ENCODE results near the gene ST3GAL4. TPM values are rescaled to one million over a fixed set of nuclear protein-coding genes. Genes with fewer than 3 reads are reported as not detected.

Gene ST3GAL4
- total RNA-seq, 2 experiments from 2014 or later = 14.3 to 18.8 TPM

- intact Hi-C loops (cut with micrococcal nuclease; ENCODE audit: unreplicated experiment) = no loop called here
- H3K9me2 ChIP-seq (ENCODE audit: insufficient read depth, low read length) = no peaks in the 10 kb centered on the region
- ChIA-PET POLR2A (no interaction called here), CTCF (ENCODE audit: unreplicated experiment) (no interaction called here)
- H2AFZ ChIP-seq (ENCODE audit: low read length) = no peak overlapping the region
- no peak for DNase-seq (ENCODE audit: low spot score)
- H3K4me3 ChIP-seq (ENCODE audit: low read depth, low read length, poor library complexity, severe bottlenecking) = no peak overlapping the region
- H3K4me2 ChIP-seq (ENCODE audit: low read length) = no peak overlapping the region
- BruUV-seq (replicated peaks) = no TSS peak
- H3K36me3 ChIP-seq (ENCODE audit: insufficient read depth, low read length) = peaks cover 22% of the 10 kb centered on the region; the same call in 1 of the 2 replicates
- TF ChIP-seq CTCF (conservative IDR thresholded peaks at IDR 0.05; ENCODE audit: low read length) (no peak), EZH2phosphoT487 (IDR thresholded peaks at IDR 0.05; ENCODE audit: borderline replicate concordance, low read depth, low read length) (no peak)
- no peaks in the 10 kb centered on the region for H4K20me1 ChIP-seq (ENCODE audit: insufficient read depth, low read length)
- H3K27ac ChIP-seq (ENCODE audit: low read depth, low read length, poor library complexity, severe bottlenecking) = no peak overlapping the region
- H3K79me2 ChIP-seq (ENCODE audit: insufficient read depth, low read depth, low read length) = no peaks in the 10 kb centered on the region
- no peaks in the 10 kb centered on the region for H3K9me3 ChIP-seq (ENCODE audit: low read length)
- H3K4me1 ChIP-seq (ENCODE audit: insufficient read depth, low read length, poor library complexity, severe bottlenecking) = no peaks in the 10 kb centered on the region
Measured at GRCh38 chr11:126327281-126328000, 28.0 kb upstream of the ST3GAL4 start.

- CTCF ChIA-PET (ENCODE audit: unreplicated experiment) = no interaction called here
- intact Hi-C loops (cut with micrococcal nuclease; ENCODE audit: unreplicated experiment) = no loop called here
- POLR2A ChIA-PET = no interaction called here
Measured at GRCh38 chr11:126328001-126328390, 27.5 kb upstream of the ST3GAL4 start.

More at GRCh38 chr11:126328001-126328390, 27.5 kb upstream of the ST3GAL4 start:
- DNase-seq (ENCODE audit: low spot score) = no peak
- peaks cover 26% of the 10 kb centered on the region; the same call in 1 of the 2 replicates for H3K36me3 ChIP-seq (ENCODE audit: insufficient read depth, low read length)
- H3K4me3 ChIP-seq (ENCODE audit: low read depth, low read length, poor library complexity, severe bottlenecking) = no peak overlapping the region
- H3K27ac ChIP-seq (ENCODE audit: low read depth, low read length, poor library complexity, severe bottlenecking) = no peak overlapping the region
- H3K4me1 ChIP-seq (ENCODE audit: insufficient read depth, low read length, poor library complexity, severe bottlenecking) = no peaks in the 10 kb centered on the region
- no peak overlapping the region for H2AFZ ChIP-seq (ENCODE audit: low read length)
- no peak overlapping the region for H3K4me2 ChIP-seq (ENCODE audit: low read length)
- no peaks in the 10 kb centered on the region for H4K20me1 ChIP-seq (ENCODE audit: insufficient read depth, low read length)
- no peaks in the 10 kb centered on the region for H3K79me2 ChIP-seq (ENCODE audit: insufficient read depth, low read depth, low read length)
- no peaks in the 10 kb centered on the region for H3K9me2 ChIP-seq (ENCODE audit: insufficient read depth, low read length)
- no TSS peak for BruUV-seq (replicated peaks)
- H3K9me3 ChIP-seq (ENCODE audit: low read length) = no peaks in the 10 kb centered on the region
- TF ChIP-seq CTCF (conservative IDR thresholded peaks at IDR 0.05; ENCODE audit: low read length) = no peak
- no peak for TF ChIP-seq EZH2phosphoT487 (IDR thresholded peaks at IDR 0.05; ENCODE audit: borderline replicate concordance, low read depth, low read length)

Measured in OCI-LY7 (cell line).